B cell (primary cell): ENCODE measurements around the gene ADARB2. TPM values are rescaled to one million over a fixed set of nuclear protein-coding genes. Genes with fewer than 3 reads are reported as not detected.

Experiments
- ATAC-seq: fragments of 200-7000 bp; cut with Tn5 transposase; one replicate; pipeline ENCODE4 v1.10.0; 2021; ENCODE audit warnings: low read depth, mild to moderate bottlenecking, moderate number of reproducible peaks, moderate library complexity
- CTCF ChIA-PET: fragments of 350-600 bp; sonication (Branson Sonifier 250); formaldehyde crosslinking; loops from one replicate; lab custom pipeline; 2021; ENCODE audit warnings: antibody characterized with exemption, inconsistent platforms; lab: Charles Lee
- POLR2A ChIA-PET: fragments of 350-600 bp; sonication (Branson Sonifier 250); formaldehyde crosslinking; loops from one replicate; lab custom pipeline; 2021; ENCODE audit warnings: antibody characterized with exemption; lab: Charles Lee
- DNase-seq: peaks from one replicate; pipeline ENCODE4 v3.0.0; 2013
- H2AFZ ChIP-seq: 2 replicates; pipeline ENCODE4 v1.6.1; 2012; ENCODE audit warnings: mild to moderate bottlenecking, low read depth, low read length; ENCODE audit not compliant: insufficient read depth, poor library complexity, severe bottlenecking
- H3K27ac ChIP-seq, 2 donors: 1 replicate in 1 of 2; 2 replicates in 1 of 2; pipeline ENCODE4 v1.5.1; 2012 to 2013; ENCODE audit warnings: low read length in 2 of 2, mild to moderate bottlenecking in 2 of 2, moderate library complexity in 1 of 2
- H3K27me3 ChIP-seq, 4 experiments: fragments of 200-600 bp in 1 of 4; sonication (generic) in 1 of 4; replicated peaks in 1 of 4; 1 replicate in 2 of 4; 2 replicates in 2 of 4; pipeline versions ENCODE4 v1.6.1 to v1.7.0; 2013 to 2016; ENCODE audit warnings: low read length in 3 of 4, mild to moderate bottlenecking in 2 of 4, mixed read lengths in 1 of 4, moderate library complexity in 1 of 4; ENCODE audit not compliant: insufficient read depth in 4 of 4, control insufficient read depth in 3 of 4; ENCODE audit errors: control extremely low read depth in 1 of 4
- H3K36me3 ChIP-seq, 2 experiments: replicated peaks in 1 of 2; 1 replicate in 1 of 2; 2 replicates in 1 of 2; pipeline versions ENCODE4 v1.6.1 to v1.7.1; 2013; ENCODE audit warnings: low read length in 1 of 2; ENCODE audit not compliant: insufficient read depth in 2 of 2, control insufficient read depth in 1 of 2; ENCODE audit errors: control extremely low read depth in 1 of 2, extremely low read depth in 1 of 2
- H3K4me1 ChIP-seq, 2 donors: fragments of 200-600 bp in 1 of 2; sonication (generic) in 1 of 2; 1 replicate in 1 of 2; 2 replicates in 1 of 2; pipeline versions ENCODE4 v1.5.1 to v1.6.1; 2013 to 2017; ENCODE audit warnings: low read length in 2 of 2; ENCODE audit not compliant: control insufficient read depth in 2 of 2, insufficient read depth in 2 of 2
- H3K4me2 ChIP-seq: replicated peaks from 2 replicates; pipeline ENCODE3; 2012; ENCODE audit warnings: mild to moderate bottlenecking, low read depth, low read length; ENCODE audit not compliant: poor library complexity, severe bottlenecking
- H3K4me3 ChIP-seq, 5 experiments: fragments of 200-600 bp in 1 of 5; sonication (generic) in 1 of 5; 1 replicate in 3 of 5; 2 replicates in 2 of 5; pipeline versions ENCODE4 v1.5.1 to v1.7.0; 2011 to 2016; ENCODE audit warnings: low read length in 4 of 5, mild to moderate bottlenecking in 4 of 5, low read depth in 2 of 5, control low read depth in 1 of 5, moderate library complexity in 1 of 5; ENCODE audit not compliant: insufficient read depth in 1 of 5; ENCODE audit errors: control extremely low read depth in 1 of 5, extremely low read depth in 1 of 5
- H3K79me2 ChIP-seq: fragments of 200-600 bp; sonication (generic); one replicate; pipeline ENCODE4 v1.6.0; 2016; ENCODE audit warnings: low read length; ENCODE audit not compliant: control insufficient read depth, insufficient read depth
- H3K9ac ChIP-seq: fragments of 200-600 bp; sonication (generic); 2 replicates; pipeline ENCODE4 v1.6.1; 2017; ENCODE audit warnings: mild to moderate bottlenecking, low read length, moderate library complexity
- H3K9me3 ChIP-seq, 3 donors: one replicate each; pipeline versions ENCODE4 v1.6.1 to v1.7.1; 2013; ENCODE audit warnings: low read length in 2 of 3; ENCODE audit not compliant: control insufficient read depth in 2 of 3, insufficient read depth in 1 of 3; ENCODE audit errors: control extremely low read depth in 1 of 3
- H4K20me1 ChIP-seq: 2 replicates; pipeline ENCODE4 v1.6.0; 2012; ENCODE audit warnings: mild to moderate bottlenecking, low read length; ENCODE audit not compliant: insufficient read depth, control insufficient read depth, poor library complexity, severe bottlenecking
- H3K27ac Mint-ChIP-seq: one replicate; pipeline ENCODE4 v1.8.0; 2021; ENCODE audit warnings: mixed read lengths
- H3K27me3 Mint-ChIP-seq: one replicate; pipeline ENCODE4 v1.8.0; 2021; ENCODE audit warnings: mixed read lengths
- H3K4me1 Mint-ChIP-seq: one replicate; pipeline ENCODE4 v1.8.0; 2021; ENCODE audit warnings: mixed read lengths
- H3K4me3 Mint-ChIP-seq: one replicate; pipeline ENCODE4 v1.8.0; 2021; ENCODE audit warnings: mixed read lengths
- H3K9me3 Mint-ChIP-seq: one replicate; pipeline ENCODE4 v1.8.0; 2022; ENCODE audit warnings: mixed read lengths; ENCODE audit not compliant: insufficient read depth
- EZH2 ChIP-seq: IDR thresholded peaks from 2 replicates; pipeline ENCODE4 v1.6.1; 2012; ENCODE audit warnings: borderline replicate concordance, low read depth, mild to moderate bottlenecking, moderate library complexity, low read length; ENCODE audit not compliant: insufficient read depth, poor library complexity, severe bottlenecking
- WGBS: methylation state at CpG from one replicate; pipeline ENCODE4 v1.1.5; 2013; ENCODE audit warnings: missing lambda C conversion rate; ENCODE audit not compliant: insufficient coverage; 5-methylcytosine and 5-hydroxymethylcytosine counted together
- intact Hi-C: fragments of 100-400 bp; cut with micrococcal nuclease; formaldehyde crosslinking; loops from one replicate; pipeline ENCODE4 v1.10.0; 2022
- polyA plus RNA-seq: library from polyadenylated mRNA; depleted of rRNA; stranded (reverse); fragments of >200 nt; gene quantifications from 2 replicates; pipeline ENCODE4 v1.2.3, GENCODE V29; 2012
- total RNA-seq, 2 donors: library from RNA; stranded (reverse); fragments of 120-200 nt in 1 of 2; gene quantifications; 1 replicate in 1 of 2; 2 replicates in 1 of 2; pipeline versions ENCODE4 v1.2.3 to v1.2.4, GENCODE V29; 2013 to 2022
- TF ChIP-seq, protein P1 (sequence below): fragments of 200-600 bp; IDR thresholded peaks from one replicate; pipeline ENCODE4 v1.8.0; 2022; ENCODE audit warnings: antibody characterized with exemption, mild to moderate bottlenecking

The ADARB2 gene
- total and polyA plus RNA-seq, 2 donors (not counting 1 experiment from before 2014, with no cell fraction given): 0.13 to 0.96 TPM

DNA sequence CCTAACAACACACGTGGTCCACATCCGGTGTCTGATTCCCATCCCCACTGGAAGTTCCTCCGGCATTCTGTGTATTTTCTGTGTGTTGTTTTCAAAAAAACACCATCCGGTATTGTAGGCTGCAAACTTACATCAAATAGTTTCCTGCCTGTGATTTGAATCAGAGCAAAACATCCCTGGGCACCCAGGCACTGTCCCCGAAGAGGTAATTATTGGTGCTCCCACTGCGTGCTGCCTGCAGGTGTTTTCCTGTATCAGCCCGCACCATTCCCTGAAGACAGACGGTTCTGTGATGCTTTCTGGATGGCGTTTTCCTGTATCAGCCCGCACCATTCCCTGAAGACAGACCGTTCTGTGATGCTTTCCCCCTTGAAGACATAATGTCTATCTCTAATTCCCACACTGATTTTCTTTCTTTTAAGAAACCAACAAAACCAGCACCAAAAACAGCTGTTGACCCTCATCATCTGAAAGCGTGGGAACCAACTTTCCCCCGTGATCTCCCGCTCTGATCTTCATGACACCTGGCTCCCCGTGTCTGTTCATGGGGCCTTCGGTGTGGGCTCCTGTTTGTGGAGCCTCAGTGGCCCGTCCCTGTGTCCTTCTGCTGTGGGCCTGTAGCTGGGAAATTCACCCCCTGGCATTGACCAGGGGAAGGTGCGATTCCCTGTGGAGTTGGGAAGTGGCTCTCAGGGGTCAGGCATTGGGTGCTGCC is 205.3 kb downstream of the ADARB2 start:
- DNase-seq (no peak), ATAC-seq (no peak)
- intact Hi-C loops: no loop called here
- Histone ChIP-seq H3K4me1 (no peaks in the 10 kb centered on the region), H4K20me1 (no peaks in the 10 kb centered on the region), H3K27ac (no peak overlapping the region), H3K27me3 (no peaks in the 10 kb centered on the region), H3K36me3 (no peaks in the 10 kb centered on the region), H3K4me2 (no peak overlapping the region), H3K9ac (no peak overlapping the region), H2AFZ (no peak overlapping the region), H3K9me3 (peaks cover 0 to 11% (median 0%) of the 10 kb centered on the region in 3 donors), H3K79me2 (no peaks in the 10 kb centered on the region), H3K4me3 (no peak overlapping the region)
- Mint-ChIP-seq H3K27me3 (peaks cover 15% of the 10 kb centered on the region), H3K9me3 (no peaks in the 10 kb centered on the region), H3K4me3 (no peak overlapping the region), H3K4me1 (no peaks in the 10 kb centered on the region), H3K27ac (no peak overlapping the region)
- 68% methylated on average over 16 of the region's 18 CpGs for WGBS
- CTCF ChIA-PET: interaction anchor here (1.3 kb wide), 1 partner anchor 111 kb away, joined by 3 read pairs; no protein-coding TSS in a partner anchor
- POLR2A ChIA-PET: no interaction called here
- TF ChIP-seq, protein P1, sequence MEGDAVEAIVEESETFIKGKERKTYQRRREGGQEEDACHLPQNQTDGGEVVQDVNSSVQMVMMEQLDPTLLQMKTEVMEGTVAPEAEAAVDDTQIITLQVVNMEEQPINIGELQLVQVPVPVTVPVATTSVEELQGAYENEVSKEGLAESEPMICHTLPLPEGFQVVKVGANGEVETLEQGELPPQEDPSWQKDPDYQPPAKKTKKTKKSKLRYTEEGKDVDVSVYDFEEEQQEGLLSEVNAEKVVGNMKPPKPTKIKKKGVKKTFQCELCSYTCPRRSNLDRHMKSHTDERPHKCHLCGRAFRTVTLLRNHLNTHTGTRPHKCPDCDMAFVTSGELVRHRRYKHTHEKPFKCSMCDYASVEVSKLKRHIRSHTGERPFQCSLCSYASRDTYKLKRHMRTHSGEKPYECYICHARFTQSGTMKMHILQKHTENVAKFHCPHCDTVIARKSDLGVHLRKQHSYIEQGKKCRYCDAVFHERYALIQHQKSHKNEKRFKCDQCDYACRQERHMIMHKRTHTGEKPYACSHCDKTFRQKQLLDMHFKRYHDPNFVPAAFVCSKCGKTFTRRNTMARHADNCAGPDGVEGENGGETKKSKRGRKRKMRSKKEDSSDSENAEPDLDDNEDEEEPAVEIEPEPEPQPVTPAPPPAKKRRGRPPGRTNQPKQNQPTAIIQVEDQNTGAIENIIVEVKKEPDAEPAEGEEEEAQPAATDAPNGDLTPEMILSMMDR: no peak
- no peak for TF ChIP-seq EZH2

DNA sequence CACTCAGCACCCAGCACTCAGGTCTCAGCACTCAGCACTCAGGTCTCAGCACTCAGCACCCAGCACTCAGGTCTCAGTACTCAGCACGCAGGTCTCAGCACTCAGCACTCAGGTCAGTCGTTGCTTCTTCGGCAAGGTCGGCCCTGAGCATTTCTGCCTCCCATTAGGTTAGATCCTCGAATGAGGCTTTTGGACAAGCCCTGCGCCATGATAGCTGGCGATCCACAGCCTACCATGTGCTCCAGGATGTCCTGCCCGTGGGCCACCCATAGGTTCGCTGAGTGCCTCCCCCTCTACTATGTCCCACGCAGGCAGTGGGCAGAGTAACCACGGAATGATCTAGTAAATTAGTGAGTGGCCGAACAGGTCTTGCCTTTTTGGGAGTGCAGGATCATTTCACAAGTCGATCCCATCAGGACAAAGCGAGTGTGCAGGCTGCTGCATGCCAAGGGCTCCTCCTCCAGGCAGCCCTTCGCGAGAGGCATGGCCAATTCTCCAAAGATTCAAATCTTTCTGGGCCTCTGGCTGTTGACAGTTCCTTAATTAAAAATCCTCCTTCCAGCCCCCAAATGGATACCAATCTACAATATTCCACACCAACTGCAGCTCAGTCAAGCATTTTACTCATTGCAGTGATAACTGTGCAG is 206.3 kb downstream of the ADARB2 start:
- ATAC-seq (no peak), DNase-seq (no peak)
- Histone ChIP-seq H3K27me3 (no peaks in the 10 kb centered on the region), H3K4me3 (no peak overlapping the region), H3K9ac (no peak overlapping the region), H3K36me3 (no peaks in the 10 kb centered on the region), H3K4me1 (no peaks in the 10 kb centered on the region), H3K27ac (no peak overlapping the region), H3K79me2 (no peaks in the 10 kb centered on the region), H3K4me2 (no peak overlapping the region), H3K9me3 (peaks cover 0 to 19% (median 0%) of the 10 kb centered on the region in 3 donors), H2AFZ (no peak overlapping the region), H4K20me1 (no peaks in the 10 kb centered on the region)
- H3K27ac Mint-ChIP-seq: no peak overlapping the region
- WGBS: 94% methylated on average over 14 of the region's 16 CpGs
- intact Hi-C loops: no loop called here
- H3K9me3 Mint-ChIP-seq: no peaks in the 10 kb centered on the region
- ChIA-PET CTCF (interaction anchor here (1.3 kb wide), 1 partner anchor 110 kb away, joined by 3 read pairs; no protein-coding TSS in a partner anchor), POLR2A (no interaction called here)
- no peaks in the 10 kb centered on the region for H3K4me1 Mint-ChIP-seq
- H3K4me3 Mint-ChIP-seq: no peak overlapping the region
- TF ChIP-seq EZH2: no peak
- TF ChIP-seq, protein P1: no peak
- peaks cover 15% of the 10 kb centered on the region for H3K27me3 Mint-ChIP-seq
